Measurements from ENCODE around the gene TSEN2. TPM values are rescaled to one million over a fixed set of nuclear protein-coding genes. Genes with fewer than 3 reads are reported as not detected.

The TSEN2 gene
- total and polyA plus RNA-seq, 2 of the 13 experiments (the other 11 are each of a cell fraction or from before 2014, with no cell fraction given) = 11.0 to 17.3 TPM

- CTCF ChIA-PET (ENCODE audit: low intra/inter-chr PET ratio, low total read pairs) = no interaction called here
- Histone ChIP-seq H3K79me2 (ENCODE audit: insufficient read depth, low read length) (no peaks in the 10 kb centered on the region), H3K27me3 (ENCODE audit: control insufficient read depth in 1 of 2, insufficient read depth in 2 of 2, low read length in 2 of 2) (no peaks in the 10 kb centered on the region), H3K9me3 (ENCODE audit: low read length) (no peaks in the 10 kb centered on the region), H3K36me3 (replicated peaks in 1 of 2; ENCODE audit: control insufficient read depth in 1 of 2, insufficient read depth in 2 of 2, low read length in 2 of 2) (peaks cover 16 to 36% of the 10 kb centered on the region in 2 experiments; a peak in 4 of 5 replicates), H3K9ac (ENCODE audit: insufficient read depth, low read depth, low read length) (no peak overlapping the region), H3K4me3 (replicated peaks in 1 of 3; ENCODE audit: insufficient read depth in 1 of 3, low read depth in 2 of 3, low read length in 3 of 3) (no peak overlapping the region), H2AFZ (ENCODE audit: low read length) (no peak overlapping the region), H3K4me2 (ENCODE audit: low read depth, low read length) (no peak overlapping the region), H4K20me1 (ENCODE audit: insufficient read depth, low read length) (no peaks in the 10 kb centered on the region), H3K4me1 (ENCODE audit: insufficient read depth, low read length) (no peaks in the 10 kb centered on the region), H3K27ac (ENCODE audit: extremely low read length, insufficient read depth, low read length) (no peak overlapping the region)
- POLR2A ChIA-PET = interaction anchor here (1.3 kb wide), 1 partner anchor 24 kb away, joined by 3 read pairs; the partner anchor contains the start of gene TSEN2
- BruUV-seq (replicated peaks) = no TSS peak
- WGBS (ENCODE audit: low lambda C conversion rate) = 90% methylated on average over 5 of the region's 5 CpGs
- in situ Hi-C loops (cut with HindIII; ENCODE audit: extremely low pct_ligation_motif_present, low pct_unique_long_range_greater_than_20kb) = no loop called here
- DNase-seq (ENCODE audit: low spot score) (no peak), ATAC-seq (no peak), FAIRE-seq (no peak)
- intact Hi-C loops (cut with micrococcal nuclease; ENCODE audit: unreplicated experiment) = no loop called here
- TF ChIP-seq NFYC (CRISPR knock-in tag; IDR thresholded peaks at IDR 0.05) (no peak), ZNF709 (CRISPR knock-in tag; IDR thresholded peaks at IDR 0.05) (no peak), ZNF367 (CRISPR knock-in tag; IDR thresholded peaks at IDR 0.05; ENCODE audit: borderline replicate concordance) (no peak), BORCS8-MEF2B (CRISPR knock-in tag; IDR thresholded peaks at IDR 0.05) (no peak), NFYB (CRISPR knock-in tag; IDR thresholded peaks at IDR 0.05) (no peak), MTA1 (CRISPR knock-in tag; IDR thresholded peaks at IDR 0.05; ENCODE audit: borderline replicate concordance) (no peak), ZNF792 (CRISPR knock-in tag; IDR thresholded peaks at IDR 0.05) (no peak), HNF4G (IDR thresholded peaks at IDR 0.05; ENCODE audit: borderline replicate concordance, low read depth, low read length) (no peak), HNF4G (CRISPR knock-in tag; IDR thresholded peaks at IDR 0.05; ENCODE audit: borderline replicate concordance, low read depth) (no peak), USF2 (IDR thresholded peaks at IDR 0.05; ENCODE audit: low read depth, low read length) (no peak), USF2 (CRISPR knock-in tag; IDR thresholded peaks at IDR 0.05; ENCODE audit: borderline replicate concordance) (no peak), KIAA2018 (CRISPR knock-in tag; IDR thresholded peaks at IDR 0.05; ENCODE audit: borderline replicate concordance) (no peak), PRPF4 (IDR thresholded peaks at IDR 0.05; ENCODE audit: low read depth, low read length, poor library complexity, severe bottlenecking) (no peak), ZNF20 (CRISPR knock-in tag; IDR thresholded peaks at IDR 0.05) (no peak)
Measured at GRCh38 chr3:12508291-12508700, 24.0 kb downstream of the TSEN2 start.
